Activated CD8-positive, alpha-beta memory T cell treated with anti-CD3 and anti-CD28 coated beads for 48 hours (primary cell): ENCODE measurements around the gene SMC1B.

Experiments used
- DNase-seq, 3 experiments: peaks; one replicate each; pipeline ENCODE4 v3.0.0-alpha.2; 2020; ENCODE audit warnings: low read depth in 2 of 3, low spot score in 2 of 3

The SMC1B gene

GRCh38 chr22:45322873-45323525 is 90.4 kb downstream of the SMC1B start:
- no peak for DNase-seq

GRCh38 chr22:45321827-45322226 is 91.6 kb downstream of the SMC1B start:
- DNase-seq = no peak

- DNase-seq = no peak
Observed at GRCh38 chr22:45320357-45320976, 92.9 kb downstream of the SMC1B start.

DNA sequence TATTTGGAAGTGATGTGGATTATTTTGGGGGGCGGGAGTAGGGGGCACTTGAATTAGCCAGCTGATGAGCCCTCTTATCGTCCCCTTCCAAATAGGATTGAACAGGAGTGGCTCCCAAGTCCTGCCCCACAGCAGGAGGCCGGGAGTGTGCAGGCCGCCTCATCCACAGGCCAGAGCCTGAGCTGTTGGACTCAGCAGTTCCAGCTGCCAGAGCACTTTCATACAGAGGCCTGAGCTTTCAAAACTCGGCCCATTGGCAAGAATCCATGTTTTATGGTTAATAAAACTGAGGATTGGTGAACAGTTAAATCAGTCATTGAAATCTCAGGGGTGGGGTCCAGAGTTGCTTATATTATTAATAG is 94.1 kb downstream of the SMC1B start:
- DNase-seq = no peak

GRCh38 chr22:45318558-45319323 is 94.7 kb downstream of the SMC1B start:
- DNase-seq = peak in 1 of 3 experiments; percentile 14

GRCh38 chr22:45318168-45318557 is 95.2 kb downstream of the SMC1B start:
- DNase-seq = peak; percentile 47 to 65 (median 49)

DNA sequence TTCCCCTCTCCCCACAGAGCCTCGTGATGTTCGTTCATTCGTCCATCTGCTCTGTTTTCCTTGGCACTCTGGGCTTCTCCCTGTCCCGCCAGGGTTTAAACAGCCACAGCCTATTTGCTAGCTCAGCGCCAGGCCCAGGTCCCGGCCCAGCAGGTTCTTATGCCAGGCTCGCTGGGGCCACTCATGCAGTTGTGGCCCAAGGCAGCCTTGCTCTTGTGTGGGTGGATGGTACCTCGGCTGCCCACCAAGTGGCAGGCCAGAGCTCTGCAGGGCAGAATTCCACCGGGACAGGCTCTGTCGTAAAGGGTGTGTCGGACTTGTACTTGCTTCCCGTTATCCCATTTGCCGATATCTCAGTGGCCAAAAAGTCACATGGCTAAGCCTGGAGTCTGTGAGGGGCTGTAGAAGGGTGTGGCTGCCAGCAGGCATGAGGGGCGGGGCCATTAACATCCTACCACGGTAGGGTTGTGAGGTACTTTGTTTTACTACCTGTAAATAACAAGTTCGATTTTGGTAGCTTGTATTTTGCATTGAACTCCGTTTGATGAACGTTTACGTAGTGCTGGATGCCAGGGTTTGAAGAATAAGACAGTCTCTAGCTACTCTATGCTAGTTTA is 95.7 kb downstream of the SMC1B start:
- DNase-seq = no peak

- DNase-seq = no peak
Observed at GRCh38 chr22:45316796-45317526, 96.4 kb downstream of the SMC1B start.

GRCh38 chr22:45314786-45315185 is 98.6 kb downstream of the SMC1B start:
- no peak for DNase-seq

DNA sequence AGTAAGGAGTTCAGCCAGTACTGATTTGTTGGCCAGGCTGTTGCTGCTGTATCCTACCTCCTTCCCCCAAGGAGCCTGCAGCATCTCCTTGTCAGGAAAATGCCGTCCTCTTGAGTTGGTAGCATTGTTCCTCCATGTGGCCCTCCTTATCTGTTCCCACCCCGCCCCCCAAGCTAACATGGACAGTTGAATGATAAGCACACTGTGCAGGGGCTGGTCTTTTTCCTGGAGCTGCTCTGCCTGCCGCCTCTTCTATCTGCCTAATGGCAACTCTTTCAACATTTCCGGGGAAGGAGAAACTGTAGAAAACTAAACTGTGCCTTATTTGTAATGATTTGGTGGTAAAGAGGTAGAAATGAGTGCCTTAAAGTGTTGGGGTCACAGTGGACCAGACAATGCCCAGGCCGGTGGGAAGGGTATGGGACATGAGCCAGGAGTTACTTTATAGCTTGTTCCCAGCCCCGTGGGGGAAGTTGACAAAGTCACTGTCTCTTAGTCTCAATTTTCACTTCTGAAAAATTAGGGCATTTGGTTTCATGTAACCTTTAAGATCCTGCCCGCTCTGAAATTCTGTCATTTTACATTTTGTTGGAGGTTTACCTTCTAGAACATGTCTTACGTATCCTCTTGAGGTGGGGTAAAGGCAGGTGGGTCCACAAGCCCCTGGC is 99.2 kb downstream of the SMC1B start:
- no peak for DNase-seq

DNA sequence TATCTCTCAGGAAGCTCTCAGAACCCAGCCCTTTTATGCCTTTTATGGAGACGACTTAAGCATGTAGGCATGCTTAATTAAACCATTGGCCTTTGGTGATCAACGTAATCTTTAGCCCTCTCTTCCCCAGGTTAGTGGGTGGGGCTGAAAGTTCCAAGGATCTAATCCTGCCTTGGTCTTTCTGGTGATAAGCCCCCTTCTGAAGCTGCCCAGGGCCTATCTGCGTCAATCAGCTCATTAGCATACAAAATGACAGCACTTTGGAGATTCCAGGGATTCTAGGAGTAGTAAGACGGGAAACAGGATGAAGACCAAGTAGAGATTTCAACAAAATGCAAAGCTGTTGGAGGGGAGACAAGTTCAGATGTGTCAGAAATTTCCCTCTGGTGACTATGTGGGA is 100.5 kb downstream of the SMC1B start:
- DNase-seq = no peak

- DNase-seq = no peak
Observed at GRCh38 chr22:45312415-45312814, 101.0 kb downstream of the SMC1B start.

DNA sequence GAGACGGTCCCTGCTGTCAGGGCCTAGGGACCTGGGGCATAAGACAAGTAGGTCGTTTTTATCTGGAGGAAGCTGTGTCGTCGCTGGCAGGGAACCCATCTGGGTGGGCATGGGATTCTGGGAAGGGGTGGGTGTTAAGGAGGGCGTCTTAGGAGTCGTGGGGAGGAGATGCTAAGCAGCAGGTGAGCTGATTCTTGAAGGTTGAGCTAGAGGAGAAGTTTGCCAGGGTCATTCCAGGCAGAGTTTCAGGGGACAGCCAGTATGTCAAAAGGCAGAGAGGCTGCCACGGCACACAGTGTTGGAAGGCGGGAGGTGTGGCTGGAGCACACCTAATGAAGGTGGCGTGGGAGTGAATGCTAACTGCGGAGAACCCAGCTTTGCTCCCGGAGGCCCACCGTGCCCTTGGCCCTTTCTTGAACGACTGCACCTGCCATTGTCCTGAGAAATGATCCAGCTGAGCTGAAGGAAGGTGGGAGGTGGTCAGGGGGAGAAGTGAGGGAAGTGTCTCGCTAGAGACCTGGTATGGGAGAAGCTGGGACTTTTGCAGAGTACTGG is 102.3 kb downstream of the SMC1B start:
- DNase-seq = no peak

- no peak for DNase-seq
Observed at GRCh38 chr22:45310331-45310976, 102.9 kb downstream of the SMC1B start.

DNA sequence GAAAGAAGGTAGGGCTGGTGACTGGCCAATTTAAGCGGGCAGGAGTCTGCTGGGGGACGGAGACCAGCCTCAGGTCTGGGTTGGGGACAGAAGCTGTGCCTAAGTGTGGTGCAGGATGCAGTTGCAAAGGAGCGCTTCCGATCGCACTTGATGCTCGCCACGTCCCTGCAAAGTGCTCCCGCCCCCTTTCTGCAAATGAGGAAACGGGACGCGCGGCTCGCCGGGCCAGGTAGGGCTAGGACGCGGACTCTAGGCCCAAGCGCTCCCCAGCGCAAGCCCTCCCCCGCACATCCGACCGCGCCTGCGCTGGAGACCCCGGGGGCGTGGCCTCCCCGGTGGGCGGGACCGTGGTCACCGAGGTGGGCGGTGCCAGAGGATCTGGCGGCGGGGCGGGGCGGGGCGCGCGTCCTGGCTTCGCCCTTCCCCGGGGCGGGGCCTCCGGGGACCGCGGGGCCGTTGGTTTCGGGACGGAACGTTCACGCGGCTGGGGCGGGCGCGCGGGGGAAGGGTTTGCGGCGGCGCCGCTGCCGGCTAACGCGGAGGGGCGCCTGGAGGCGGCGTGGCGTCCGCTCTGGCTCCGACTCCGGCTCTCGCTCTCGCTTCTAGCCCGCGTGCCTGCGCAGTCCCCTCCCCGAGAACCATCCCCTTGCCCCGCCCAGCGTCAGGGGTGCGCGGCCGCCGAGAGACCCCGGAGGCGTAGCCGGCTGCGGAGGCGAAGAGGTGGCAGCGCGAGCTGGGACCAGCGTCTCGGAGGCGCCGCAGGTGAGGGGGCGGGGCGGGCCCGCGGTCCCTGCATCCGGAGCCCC is 103.8 kb downstream of the SMC1B start, which contains the start of gene FAM118A:
FAM118A (plus strand) TSS at position 513 of the 806 bp plus-strand sequence. CDS start 12,446 bp downstream, outside the sequence.
- peak; percentile 97 to 100 (median 99) for DNase-seq

- no peak for DNase-seq
Observed at GRCh38 chr22:45308957-45309421, 104.4 kb downstream of the SMC1B start.

GRCh38 chr22:45308391-45308956 is 104.9 kb downstream of the SMC1B start:
- no peak for DNase-seq

GRCh38 chr22:45306139-45306538 is 107.3 kb downstream of the SMC1B start:
- DNase-seq = no peak
